Neural progenitor cell (in vitro differentiated cells): ENCODE results near the gene ACTBL2. TPM values are rescaled to one million over a fixed set of nuclear protein-coding genes. Genes with fewer than 3 reads are reported as not detected.

Experiments used
- DNase-seq: peaks from one replicate; pipeline ENCODE4 v3.0.0-alpha.2; 2016; ENCODE audit warnings: low spot score
- H2AFZ ChIP-seq: fragments of 200-600 bp; sonication (generic); replicated peaks from 2 replicates; pipeline ENCODE4 v1.6.1; 2016; ENCODE audit warnings: antibody characterized with exemption
- H3F3A ChIP-seq: fragments of 200-600 bp; sonication (generic); 2 replicates; pipeline ENCODE4 v1.6.1; 2016; ENCODE audit warnings: antibody characterized with exemption, low read depth
- H3K27ac ChIP-seq: fragments of 200-600 bp; sonication (generic); 2 replicates; pipeline ENCODE4 v1.5.1; 2016; ENCODE audit warnings: mild to moderate bottlenecking
- H3K27me3 ChIP-seq: fragments of 200-600 bp; sonication (generic); 2 replicates; pipeline ENCODE4 v1.6.1; 2016; ENCODE audit warnings: mild to moderate bottlenecking, moderate library complexity
- H3K36me3 ChIP-seq: fragments of 200-600 bp; sonication (generic); 2 replicates; pipeline ENCODE4 v1.5.1; 2016
- H3K4me1 ChIP-seq: fragments of 200-600 bp; sonication (generic); 2 replicates; pipeline ENCODE4 v1.6.1; 2016; ENCODE audit warnings: mixed run types
- H3K4me2 ChIP-seq: fragments of 200-600 bp; sonication (generic); 2 replicates; pipeline ENCODE4 v1.6.1; 2016
- H3K4me3 ChIP-seq: fragments of 200-600 bp; sonication (generic); 2 replicates; pipeline ENCODE4 v1.5.1; 2016
- H3K79me2 ChIP-seq: fragments of 200-600 bp; sonication (generic); 2 replicates; pipeline ENCODE4 v1.6.1; 2016; ENCODE audit warnings: low read depth
- H3K9ac ChIP-seq: fragments of 200-600 bp; sonication (generic); 2 replicates; pipeline ENCODE4 v1.6.1; 2016
- H3K9me3 ChIP-seq: fragments of 200-600 bp; sonication (generic); 2 replicates; pipeline ENCODE4 v1.5.1; 2016; ENCODE audit warnings: low read depth
- H4K20me1 ChIP-seq: fragments of 200-600 bp; sonication (generic); 2 replicates; pipeline ENCODE4 v1.6.1; 2016; ENCODE audit warnings: low read depth
- H3K27ac Mint-ChIP-seq: 3 replicates; pipeline ENCODE4 v1.8.0; 2021; ENCODE audit warnings: mixed read lengths
- H3K27me3 Mint-ChIP-seq: 2 replicates; pipeline ENCODE4 v1.8.0; 2022; ENCODE audit warnings: low read depth, mild to moderate bottlenecking, inconsistent platforms, moderate library complexity, mixed read lengths; ENCODE audit not compliant: insufficient read depth
- H3K36me3 Mint-ChIP-seq: 3 replicates; pipeline ENCODE4 v1.8.0; 2021; ENCODE audit warnings: mixed read lengths
- H3K4me1 Mint-ChIP-seq: 3 replicates; pipeline ENCODE4 v1.8.0; 2021; ENCODE audit warnings: mixed read lengths
- H3K4me3 Mint-ChIP-seq: 3 replicates; pipeline ENCODE4 v1.8.0; 2021; ENCODE audit warnings: mild to moderate bottlenecking, moderate library complexity, mixed read lengths
- H3K9me3 Mint-ChIP-seq: 3 replicates; pipeline ENCODE4 v1.8.0; 2020; ENCODE audit warnings: mixed read lengths
- CTCF ChIP-seq: fragments of 200-600 bp; sonication (generic); IDR thresholded peaks from 2 replicates; pipeline ENCODE4 v1.5.1; 2017; ENCODE audit warnings: antibody characterized with exemption, mild to moderate bottlenecking
- EZH2 ChIP-seq: fragments of 200-600 bp; sonication (generic); IDR thresholded peaks from 2 replicates; pipeline ENCODE4 v1.6.1; 2017; ENCODE audit warnings: antibody characterized with exemption, mild to moderate bottlenecking, moderate library complexity
- EZH2phosphoT487 ChIP-seq: fragments of 200-600 bp; sonication (generic); IDR thresholded peaks from 2 replicates; pipeline ENCODE4 v1.6.1; 2017; ENCODE audit warnings: antibody characterized with exemption
- total RNA-seq: library from RNA; depleted of rRNA; stranded (reverse); fragments of >200 nt; gene quantifications from 2 replicates; pipeline ENCODE4 v1.2.3, GENCODE V29; 2015; ENCODE audit warnings: low replicate concordance

The ACTBL2 gene
- total RNA-seq, 1 donor from 2014 or later: not detected

GRCh38 chr5:57509501-57510260 lies 27.1 kb upstream of the ACTBL2 start:
- Histone ChIP-seq H3K79me2 (no peaks in the 10 kb centered on the region), H4K20me1 (no peaks in the 10 kb centered on the region), H3K27me3 (no peaks in the 10 kb centered on the region), H3F3A (no peaks in the 10 kb centered on the region), H3K27ac (no peak overlapping the region), H3K36me3 (no peaks in the 10 kb centered on the region), H3K9ac (no peak overlapping the region), H3K4me3 (no peak overlapping the region), H3K4me1 (peaks cover 8% of the 10 kb centered on the region), H3K4me2 (no peak overlapping the region), H2AFZ (no peak overlapping the region), H3K9me3 (no peaks in the 10 kb centered on the region)
- H3K36me3 Mint-ChIP-seq: no peaks in the 10 kb centered on the region
- TF ChIP-seq CTCF (no peak), EZH2phosphoT487 (no peak), EZH2 (no peak)
- no peak overlapping the region for H3K27ac Mint-ChIP-seq
- H3K4me3 Mint-ChIP-seq: no peak overlapping the region
- no peak for DNase-seq
- peaks cover 4% of the 10 kb centered on the region for H3K4me1 Mint-ChIP-seq
- no peaks in the 10 kb centered on the region for H3K9me3 Mint-ChIP-seq
- H3K27me3 Mint-ChIP-seq: peaks cover 2% of the 10 kb centered on the region

- no peak overlapping the region for H3K4me2 ChIP-seq
- peaks cover 6% of the 10 kb centered on the region for H3K4me1 ChIP-seq
- Mint-ChIP-seq H3K4me3 (no peak overlapping the region), H3K36me3 (no peaks in the 10 kb centered on the region), H3K27me3 (peaks cover 2% of the 10 kb centered on the region), H3K9me3 (no peaks in the 10 kb centered on the region), H3K27ac (no peak overlapping the region), H3K4me1 (peaks cover 4% of the 10 kb centered on the region)
- no peak overlapping the region for H3K27ac ChIP-seq
- H3K27me3 ChIP-seq: no peaks in the 10 kb centered on the region
- H3K36me3 ChIP-seq: no peaks in the 10 kb centered on the region
- no peak overlapping the region for H3K9ac ChIP-seq
- H4K20me1 ChIP-seq: no peaks in the 10 kb centered on the region
- no peaks in the 10 kb centered on the region for H3K79me2 ChIP-seq
- H2AFZ ChIP-seq: no peak overlapping the region
- H3K4me3 ChIP-seq: no peak overlapping the region
- no peak for DNase-seq
- no peak for TF ChIP-seq CTCF
- no peak for TF ChIP-seq EZH2phosphoT487
- TF ChIP-seq EZH2: no peak
- H3F3A ChIP-seq: no peaks in the 10 kb centered on the region
- no peaks in the 10 kb centered on the region for H3K9me3 ChIP-seq
Observed at GRCh38 chr5:57508211-57508610, 25.6 kb upstream of the ACTBL2 start.

- TF ChIP-seq EZH2phosphoT487 (no peak), EZH2 (no peak), CTCF (no peak)
- no peak overlapping the region for H2AFZ ChIP-seq
Observed at GRCh38 chr5:57505272-57506200, 22.9 kb upstream of the ACTBL2 start.

More at GRCh38 chr5:57505272-57506200, 22.9 kb upstream of the ACTBL2 start:
- no peak overlapping the region for H3K4me3 ChIP-seq
- H3K4me2 ChIP-seq: no peak overlapping the region
- H3K9me3 ChIP-seq: no peaks in the 10 kb centered on the region
- no peaks in the 10 kb centered on the region for H3K9me3 Mint-ChIP-seq
- no peak for DNase-seq
- H3K4me1 Mint-ChIP-seq: peaks cover 3% of the 10 kb centered on the region
- H3K4me3 Mint-ChIP-seq: no peak overlapping the region
- H3K4me1 ChIP-seq: no peaks in the 10 kb centered on the region
- no peak overlapping the region for H3K27ac ChIP-seq
- H3K27ac Mint-ChIP-seq: no peak overlapping the region
- no peaks in the 10 kb centered on the region for H3K36me3 Mint-ChIP-seq
- no peaks in the 10 kb centered on the region for H3K27me3 Mint-ChIP-seq
- no peaks in the 10 kb centered on the region for H3K27me3 ChIP-seq
- no peaks in the 10 kb centered on the region for H3K79me2 ChIP-seq
- H3K36me3 ChIP-seq: no peaks in the 10 kb centered on the region
- no peak overlapping the region for H3K9ac ChIP-seq
- no peaks in the 10 kb centered on the region for H3F3A ChIP-seq
- H4K20me1 ChIP-seq: no peaks in the 10 kb centered on the region
